Smooth muscle cell (in vitro differentiated cells): ENCODE results near the gene ALPK1. TPM values are rescaled to one million over a fixed set of nuclear protein-coding genes. Genes with fewer than 3 reads are reported as not detected.

ENCODE experiments used
- DNase-seq: peaks from one replicate; lab custom pipeline; 2025; ENCODE audit not compliant: unreplicated experiment; lab: John Stamatoyannopoulos, UW
- H2AFZ ChIP-seq: fragments of 200-600 bp; sonication (generic); 2 replicates; pipeline ENCODE4 v1.6.0; 2016; ENCODE audit warnings: antibody characterized with exemption, low read depth, mild to moderate bottlenecking
- H3F3A ChIP-seq: fragments of 200-600 bp; sonication (generic); 2 replicates; pipeline ENCODE4 v1.6.0; 2017; ENCODE audit warnings: antibody characterized with exemption, low read depth
- H3K27ac ChIP-seq: fragments of 200-600 bp; sonication (generic); 2 replicates; pipeline ENCODE4 v1.5.1; 2016; ENCODE audit warnings: low read depth, mild to moderate bottlenecking
- H3K27me3 ChIP-seq: fragments of 200-600 bp; sonication (generic); 2 replicates; pipeline ENCODE4 v1.6.1; 2016; ENCODE audit warnings: low read depth, mild to moderate bottlenecking
- H3K36me3 ChIP-seq: fragments of 200-600 bp; sonication (generic); 2 replicates; pipeline ENCODE4 v1.5.1; 2016; ENCODE audit warnings: low read depth
- H3K4me1 ChIP-seq: fragments of 200-600 bp; sonication (generic); 2 replicates; pipeline ENCODE4 v1.5.1; 2016; ENCODE audit warnings: low read depth
- H3K4me2 ChIP-seq: fragments of 200-600 bp; sonication (generic); 2 replicates; pipeline ENCODE4 v1.6.0; 2016; ENCODE audit warnings: mild to moderate bottlenecking
- H3K4me3 ChIP-seq: fragments of 200-600 bp; sonication (generic); 2 replicates; pipeline ENCODE4 v1.5.1; 2016; ENCODE audit warnings: mild to moderate bottlenecking
- H3K79me2 ChIP-seq: fragments of 200-600 bp; sonication (generic); 2 replicates; pipeline ENCODE4 v1.6.0; 2016; ENCODE audit warnings: low read depth, mild to moderate bottlenecking
- H3K9ac ChIP-seq: fragments of 200-600 bp; sonication (generic); 2 replicates; pipeline ENCODE4 v1.6.0; 2016; ENCODE audit warnings: low read depth
- H3K9me3 ChIP-seq: fragments of 200-600 bp; sonication (generic); replicated peaks from 2 replicates; pipeline ENCODE4 v1.5.1; 2016; ENCODE audit warnings: low read depth
- H4K20me1 ChIP-seq: fragments of 200-600 bp; sonication (generic); 2 replicates; pipeline ENCODE4 v1.6.0; 2016; ENCODE audit warnings: low read depth
- WGBS: methylation state at CpG from one replicate; pipeline ENCODE4 v1.1.7; 2016; ENCODE audit warnings: low lambda C conversion rate; 5-methylcytosine and 5-hydroxymethylcytosine counted together
- polyA plus RNA-seq: library from polyadenylated mRNA; unstranded; fragments of >200 nt; fragmentation: Nextera tagmentation; extraction: Ambion mirVana; gene quantifications from 2 replicates; pipeline ENCODE4 v1.2.1, GENCODE V29; 2016
- total RNA-seq: library from RNA; depleted of rRNA; stranded (reverse); fragments of >200 nt; gene quantifications from 2 replicates; pipeline ENCODE4 v1.2.3, GENCODE V29; 2014
- TF ChIP-seq, protein P1 (sequence below): fragments of 200-600 bp; sonication (generic); IDR thresholded peaks from 2 replicates; pipeline ENCODE4 v1.5.1; 2017; ENCODE audit warnings: borderline replicate concordance, mild to moderate bottlenecking, antibody characterized with exemption; ENCODE audit not compliant: insufficient read depth, poor library complexity, severe bottlenecking

Gene ALPK1
- total and polyA plus RNA-seq, 2 experiments from 2014 or later: 3.9 to 4.4 TPM

DNA sequence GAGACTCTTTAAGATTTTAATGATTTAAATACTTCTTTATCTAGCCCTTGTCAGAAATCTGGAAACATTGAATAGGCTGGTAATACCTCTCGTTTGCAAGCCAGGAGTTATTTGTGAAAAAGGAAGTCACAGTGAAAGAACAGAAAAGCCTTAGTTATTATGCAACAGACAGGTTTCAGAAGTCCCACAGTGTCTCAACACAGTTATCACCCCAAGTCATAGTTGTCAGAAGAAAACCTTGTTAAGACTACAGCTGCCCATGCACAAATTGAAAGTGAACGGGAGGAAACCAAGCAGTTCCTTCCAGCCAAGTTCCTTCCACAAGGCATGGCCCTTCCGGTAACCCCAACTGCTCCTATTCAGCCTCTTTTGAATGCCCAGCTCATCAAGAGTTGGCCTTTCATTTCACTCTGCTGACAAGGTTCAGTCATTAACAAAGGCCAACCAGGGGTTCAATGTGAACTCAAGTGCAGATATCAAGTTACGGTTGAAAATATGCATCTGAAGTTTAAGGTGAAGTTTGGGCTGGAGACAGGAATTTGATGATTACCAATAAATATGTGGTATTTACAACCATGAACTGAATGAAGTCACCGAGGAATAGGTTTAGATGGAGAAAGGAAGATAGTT, 15.6 kb downstream of the ALPK1 start:
- Histone ChIP-seq H3K4me3 (no peak overlapping the region), H4K20me1 (no peaks in the 10 kb centered on the region), H3K79me2 (no peaks in the 10 kb centered on the region), H3K27me3 (peaks cover 7% of the 10 kb centered on the region), H3K9me3 (no peaks in the 10 kb centered on the region), H3K4me1 (peaks cover 6% of the 10 kb centered on the region), H3K27ac (no peak overlapping the region), H3F3A (no peaks in the 10 kb centered on the region), H2AFZ (no peak overlapping the region), H3K36me3 (no peaks in the 10 kb centered on the region), H3K4me2 (no peak overlapping the region), H3K9ac (no peak overlapping the region)
- DNase-seq: no peak
- 90% methylated on average over 5 of the region's 5 CpGs for WGBS
- TF ChIP-seq, protein P1, sequence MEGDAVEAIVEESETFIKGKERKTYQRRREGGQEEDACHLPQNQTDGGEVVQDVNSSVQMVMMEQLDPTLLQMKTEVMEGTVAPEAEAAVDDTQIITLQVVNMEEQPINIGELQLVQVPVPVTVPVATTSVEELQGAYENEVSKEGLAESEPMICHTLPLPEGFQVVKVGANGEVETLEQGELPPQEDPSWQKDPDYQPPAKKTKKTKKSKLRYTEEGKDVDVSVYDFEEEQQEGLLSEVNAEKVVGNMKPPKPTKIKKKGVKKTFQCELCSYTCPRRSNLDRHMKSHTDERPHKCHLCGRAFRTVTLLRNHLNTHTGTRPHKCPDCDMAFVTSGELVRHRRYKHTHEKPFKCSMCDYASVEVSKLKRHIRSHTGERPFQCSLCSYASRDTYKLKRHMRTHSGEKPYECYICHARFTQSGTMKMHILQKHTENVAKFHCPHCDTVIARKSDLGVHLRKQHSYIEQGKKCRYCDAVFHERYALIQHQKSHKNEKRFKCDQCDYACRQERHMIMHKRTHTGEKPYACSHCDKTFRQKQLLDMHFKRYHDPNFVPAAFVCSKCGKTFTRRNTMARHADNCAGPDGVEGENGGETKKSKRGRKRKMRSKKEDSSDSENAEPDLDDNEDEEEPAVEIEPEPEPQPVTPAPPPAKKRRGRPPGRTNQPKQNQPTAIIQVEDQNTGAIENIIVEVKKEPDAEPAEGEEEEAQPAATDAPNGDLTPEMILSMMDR: no peak

GRCh38 chr4:112315446-112315845, 18.3 kb downstream of the ALPK1 start:
- Histone ChIP-seq H3K9me3 (no peaks in the 10 kb centered on the region), H3K4me1 (no peaks in the 10 kb centered on the region), H3K4me3 (no peak overlapping the region), H2AFZ (no peak overlapping the region), H3K79me2 (no peaks in the 10 kb centered on the region), H3K27me3 (peaks cover 31% of the 10 kb centered on the region), H3K4me2 (no peak overlapping the region), H3K36me3 (no peaks in the 10 kb centered on the region), H3K9ac (no peak overlapping the region), H4K20me1 (no peaks in the 10 kb centered on the region), H3F3A (no peaks in the 10 kb centered on the region), H3K27ac (no peak overlapping the region)
- DNase-seq: no peak
- TF ChIP-seq, protein P1: no peak
- WGBS: 85% methylated on average over 3 of the region's 3 CpGs

- 91% methylated on average over 2 of the region's 2 CpGs for WGBS
Measured at GRCh38 chr4:112316360-112316759, 19.2 kb downstream of the ALPK1 start.

More at GRCh38 chr4:112316360-112316759, 19.2 kb downstream of the ALPK1 start:
- Histone ChIP-seq H3F3A (no peaks in the 10 kb centered on the region), H3K4me2 (no peak overlapping the region), H3K79me2 (no peaks in the 10 kb centered on the region), H3K27ac (no peak overlapping the region), H3K4me1 (no peaks in the 10 kb centered on the region), H3K36me3 (no peaks in the 10 kb centered on the region), H3K9me3 (no peaks in the 10 kb centered on the region), H4K20me1 (no peaks in the 10 kb centered on the region), H3K4me3 (no peak overlapping the region), H3K27me3 (peaks cover 33% of the 10 kb centered on the region), H3K9ac (no peak overlapping the region), H2AFZ (no peak overlapping the region)
- TF ChIP-seq, protein P1: no peak
- DNase-seq: no peak
